Neural crest cell (in vitro differentiated cells): Measurements from ENCODE around the gene FCHSD2. TPM values are rescaled to one million over a fixed set of nuclear protein-coding genes. Genes with fewer than 3 reads are reported as not detected.

Experiments
- DNase-seq: peaks from one replicate; pipeline ENCODE4 v3.0.0; 2021; ENCODE audit warnings: low read depth, mixed read lengths, low spot score
- H3K27ac Mint-ChIP-seq: one replicate; pipeline ENCODE4 v1.8.0; 2021; ENCODE audit warnings: mild to moderate bottlenecking, mixed read lengths; ENCODE audit not compliant: unreplicated experiment
- H3K27me3 Mint-ChIP-seq: 2 replicates; pipeline ENCODE4 v1.8.0; 2021; ENCODE audit warnings: low read depth, mild to moderate bottlenecking, mixed read lengths
- H3K36me3 Mint-ChIP-seq: 2 replicates; pipeline ENCODE4 v1.8.0; 2021; ENCODE audit warnings: low read depth, mild to moderate bottlenecking, mixed read lengths
- H3K4me1 Mint-ChIP-seq: 2 replicates; pipeline ENCODE4 v1.8.0; 2021; ENCODE audit warnings: mixed read lengths
- H3K4me3 Mint-ChIP-seq: one replicate; pipeline ENCODE4 v1.8.0; 2021; ENCODE audit warnings: mild to moderate bottlenecking, mixed read lengths
- H3K9me3 Mint-ChIP-seq: 2 replicates; pipeline ENCODE4 v1.8.0; 2021; ENCODE audit warnings: mixed read lengths
- CTCF ChIP-seq: fragments of 200-600 bp; sonication (generic); conservative IDR thresholded peaks from 2 replicates; pipeline ENCODE4 v1.5.0; 2021; ENCODE audit warnings: antibody characterized with exemption, mild to moderate bottlenecking
- total RNA-seq: library from RNA; stranded (reverse); gene quantifications from 2 replicates; pipeline ENCODE4 v1.2.1, GENCODE V29; 2021

FCHSD2 gene
- total RNA-seq, 1 donor from 2014 or later, result 34.4 TPM

- Mint-ChIP-seq H3K27ac (no peak overlapping the region), H3K9me3 (peaks cover 5% of the 10 kb centered on the region), H3K27me3 (no peaks in the 10 kb centered on the region), H3K4me1 (no peaks in the 10 kb centered on the region), H3K4me3 (no peak overlapping the region), H3K36me3 (peaks cover 36% of the 10 kb centered on the region)
- TF ChIP-seq CTCF, result no peak
- no peak for DNase-seq
Observed at GRCh38 chr11:72975778-72976521, 166.2 kb downstream of the FCHSD2 start.

GRCh38 chr11:72974487-72975205 is 167.5 kb downstream of the FCHSD2 start:
- no peaks in the 10 kb centered on the region for H3K27me3 Mint-ChIP-seq
- no peaks in the 10 kb centered on the region for H3K4me1 Mint-ChIP-seq
- peaks cover 5% of the 10 kb centered on the region for H3K9me3 Mint-ChIP-seq
- no peak for DNase-seq
- no peak for TF ChIP-seq CTCF
- no peak overlapping the region for H3K27ac Mint-ChIP-seq
- no peak overlapping the region for H3K4me3 Mint-ChIP-seq
- peaks cover 34% of the 10 kb centered on the region for H3K36me3 Mint-ChIP-seq

- H3K27me3 Mint-ChIP-seq, result no peaks in the 10 kb centered on the region
- H3K9me3 Mint-ChIP-seq, result peaks cover 5% of the 10 kb centered on the region
- no peak for TF ChIP-seq CTCF
- no peak overlapping the region for H3K27ac Mint-ChIP-seq
- DNase-seq, result no peak
- H3K36me3 Mint-ChIP-seq, result peaks cover 26% of the 10 kb centered on the region
- H3K4me3 Mint-ChIP-seq, result no peak overlapping the region
- no peaks in the 10 kb centered on the region for H3K4me1 Mint-ChIP-seq
Observed at GRCh38 chr11:72972496-72973128, 169.5 kb downstream of the FCHSD2 start.

GRCh38 chr11:72971192-72971967 is 170.7 kb downstream of the FCHSD2 start:
- Mint-ChIP-seq H3K4me3 (no peak overlapping the region), H3K27me3 (no peaks in the 10 kb centered on the region), H3K36me3 (peaks cover 19% of the 10 kb centered on the region), H3K9me3 (peaks cover 5% of the 10 kb centered on the region), H3K27ac (no peak overlapping the region), H3K4me1 (no peaks in the 10 kb centered on the region)
- no peak for DNase-seq
- TF ChIP-seq CTCF, result no peak

- Mint-ChIP-seq H3K36me3 (peaks cover 15% of the 10 kb centered on the region), H3K27me3 (no peaks in the 10 kb centered on the region), H3K4me3 (no peak overlapping the region), H3K27ac (no peak overlapping the region), H3K4me1 (no peaks in the 10 kb centered on the region), H3K9me3 (peaks cover 5% of the 10 kb centered on the region)
- TF ChIP-seq CTCF, result no peak
- no peak for DNase-seq
Observed at GRCh38 chr11:72970557-72971118, 171.5 kb downstream of the FCHSD2 start.
